GM20000 (cell line): Measurements from ENCODE around the gene SMIM43.
"Not testable (repeated sequence)": the region's sequence is repeated elsewhere in the genome, so short reads cannot be mapped to it uniquely, and the experiment has no call there.

ENCODE experiments used
- DNase-seq: peaks from one replicate; pipeline ENCODE4 v3.0.0; 2012; ENCODE audit warnings: low spot score
- CTCF ChIP-seq: IDR thresholded peaks from 2 replicates; pipeline ENCODE4 v1.5.1; 2012; ENCODE audit warnings: mild to moderate bottlenecking, control low read depth; ENCODE audit errors: extremely low read depth, missing control alignments

The SMIM43 gene

DNA sequence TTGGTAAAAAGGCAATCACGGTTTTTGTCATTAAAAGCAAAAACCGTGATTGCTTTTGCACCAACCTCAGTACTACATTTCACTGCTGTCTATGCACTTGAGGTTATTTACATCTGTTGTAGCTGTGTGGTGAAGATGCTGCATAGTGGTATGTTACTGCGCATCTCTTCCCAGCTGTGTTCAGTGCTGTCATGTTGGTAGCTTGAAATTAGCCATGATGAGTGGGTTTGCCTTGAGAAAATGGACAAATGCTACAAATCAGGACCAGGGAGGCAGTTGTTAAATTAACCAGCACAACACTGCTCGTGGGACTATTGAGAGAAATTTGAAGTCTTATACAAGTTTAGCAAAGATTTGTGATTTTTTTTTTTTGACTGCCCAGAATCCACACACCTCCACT lies 2.2 kb upstream of the SMIM43 start:
- no peak for TF ChIP-seq CTCF
- no peak for DNase-seq

DNA sequence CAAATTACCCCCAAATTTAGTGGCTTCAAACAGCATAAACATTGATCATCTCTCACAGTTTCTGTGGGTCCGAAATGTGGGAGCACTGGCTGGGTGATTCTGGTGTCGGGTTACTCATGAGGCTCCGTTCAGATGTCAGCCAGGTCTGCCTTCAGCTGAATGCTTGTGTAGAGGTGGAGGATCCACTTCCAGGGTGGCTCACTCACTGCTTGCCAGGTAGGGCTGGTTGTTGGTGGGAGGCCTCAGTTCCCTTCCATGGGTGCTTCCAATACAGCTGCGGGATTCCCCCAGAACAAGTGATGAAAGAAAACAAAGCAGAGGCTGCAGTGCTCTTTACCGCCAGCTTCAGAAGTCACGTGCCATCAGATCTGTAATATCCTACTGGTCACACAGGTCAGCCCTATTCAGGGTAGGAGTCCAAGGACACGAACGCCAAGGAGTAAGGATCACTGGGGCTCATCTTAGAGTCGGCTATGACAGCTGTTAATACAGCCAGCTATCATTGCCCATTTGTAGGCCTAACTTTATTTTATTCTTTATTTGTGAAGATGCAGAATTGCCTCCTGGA lies 1.1 kb upstream of the SMIM43 start:
- DNase-seq = no peak
- TF ChIP-seq CTCF = no peak

- peak; percentile 15 for DNase-seq
These were observed 373 bp upstream of the SMIM43 start for GRCh38 chr4:121765368-121765705.

DNA sequence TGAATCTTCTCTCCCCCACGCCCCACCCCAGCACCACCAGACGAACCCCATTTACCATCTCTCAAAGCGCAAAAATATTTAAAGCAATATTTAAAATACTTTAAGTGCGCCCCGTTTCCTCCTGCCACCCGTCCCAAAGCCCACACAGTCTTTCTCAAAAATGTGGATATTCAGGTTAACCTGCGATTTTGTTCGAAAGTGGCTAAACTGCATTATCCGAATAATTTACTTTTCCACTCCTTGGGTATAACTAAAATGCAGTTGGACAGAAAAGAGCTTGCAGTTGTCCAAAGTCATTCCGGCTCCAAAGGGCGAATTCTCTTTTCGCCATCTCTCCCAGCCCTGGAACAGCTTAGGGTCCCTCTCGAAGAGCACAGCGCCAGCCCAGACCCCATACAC lies 662 bp downstream of the SMIM43 start:
- DNase-seq = no peak

More at GRCh38 chr4:121765368-121765705, 373 bp upstream of the SMIM43 start:
- no peak for TF ChIP-seq CTCF

GRCh38 chr4:121760205-121760604 lies 4.8 kb downstream of the SMIM43 start:
- TF ChIP-seq CTCF = no peak
- DNase-seq = no peak

More for the DNA sequence above, 662 bp downstream of the SMIM43 start:
- TF ChIP-seq CTCF = no peak

- DNase-seq = no peak
- TF ChIP-seq CTCF = no peak
These were observed 5.9 kb downstream of the SMIM43 start for GRCh38 chr4:121758925-121759568.

- not testable (repeated sequence) for DNase-seq
These were observed 12.8 kb downstream of the SMIM43 start for GRCh38 chr4:121752142-121752541.

DNA sequence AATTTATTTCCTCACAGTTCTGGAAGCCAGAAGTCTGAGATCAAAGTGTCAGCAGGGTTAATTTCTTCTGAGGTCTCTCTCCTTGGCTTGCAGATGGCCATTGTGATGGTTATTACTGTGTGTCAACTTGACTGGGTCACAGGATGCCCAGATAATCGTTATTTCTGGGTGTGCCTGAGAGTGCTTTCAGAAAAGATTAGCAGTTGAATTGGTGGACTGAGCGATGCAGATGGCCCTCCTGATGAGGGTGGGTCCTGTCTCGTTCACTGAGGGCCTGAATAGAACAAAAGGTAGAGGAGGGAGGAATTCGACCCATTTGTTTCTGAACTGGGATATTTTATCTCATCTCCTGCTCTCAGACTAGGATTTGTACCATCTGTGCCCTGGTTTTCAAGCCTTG lies 15.7 kb downstream of the SMIM43 start:
- no peak for DNase-seq
- TF ChIP-seq CTCF = no peak
